HG02571 (cell line): ENCODE results near the gene MBOAT2.

ENCODE experiments used
- ATAC-seq: cut with Tn5 transposase; IDR thresholded peaks from one replicate; pipeline ENCODE4 v1.9.1; 2021; ENCODE audit warnings: mild to moderate bottlenecking, moderate library complexity; ENCODE audit not compliant: unreplicated experiment

MBOAT2 gene

DNA sequence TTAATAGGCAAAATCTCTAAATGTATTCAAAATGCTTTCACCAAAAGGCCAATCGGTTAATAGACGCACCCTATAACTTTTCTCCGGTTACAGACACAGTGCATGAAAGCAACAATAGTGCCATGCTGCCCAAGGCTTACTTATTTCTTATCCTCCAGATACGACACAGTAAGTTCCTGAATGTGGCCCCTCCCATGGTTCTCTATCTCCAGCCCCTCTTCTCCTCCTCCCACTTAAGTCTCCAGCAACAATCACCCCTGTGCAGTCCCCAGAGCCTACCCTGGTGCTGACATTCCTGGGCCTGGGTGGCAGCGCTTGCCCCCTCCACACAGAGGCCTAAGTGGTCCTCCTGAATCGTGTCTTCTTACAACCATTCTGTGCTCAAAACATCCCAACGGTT is 169.6 kb downstream of the MBOAT2 start:
- no peak for ATAC-seq

DNA sequence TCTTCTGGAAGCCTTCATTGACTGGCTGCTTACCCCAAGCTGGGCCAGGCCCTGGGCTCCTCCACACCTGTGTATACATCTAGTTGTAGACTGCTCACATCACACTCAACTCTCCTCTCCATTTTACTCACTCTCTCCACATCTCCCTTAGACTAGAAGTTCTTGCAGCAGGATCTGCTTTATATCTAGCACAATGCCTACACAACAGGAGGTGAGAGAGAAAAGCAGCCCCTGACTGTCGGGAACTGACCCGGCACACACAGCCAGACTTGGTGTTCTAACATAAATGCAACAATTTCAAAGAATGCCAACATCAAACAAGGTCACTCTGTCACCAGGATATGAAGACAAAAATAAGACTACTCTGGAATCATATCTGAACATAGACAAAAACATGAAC is 172.0 kb downstream of the MBOAT2 start:
- ATAC-seq, result no peak

DNA sequence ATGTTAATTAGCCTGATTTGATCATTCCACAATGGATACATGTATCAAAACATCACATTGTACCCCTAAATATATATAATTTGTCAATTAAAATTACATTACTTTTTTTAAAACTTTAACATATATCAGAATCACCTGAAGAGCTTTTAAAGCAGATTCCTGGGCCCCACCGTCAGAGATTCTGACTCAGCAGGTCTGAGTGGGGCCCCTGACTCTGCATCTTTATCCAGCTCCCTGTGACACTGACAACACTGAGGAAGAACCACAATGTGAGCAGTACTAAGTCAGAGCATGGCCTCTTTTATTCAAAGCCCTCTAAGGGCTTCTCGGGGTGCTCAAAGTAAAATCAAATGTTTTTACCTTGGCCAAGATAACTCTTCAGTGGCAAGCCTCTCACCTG is 175.8 kb downstream of the MBOAT2 start:
- ATAC-seq, result no peak

DNA sequence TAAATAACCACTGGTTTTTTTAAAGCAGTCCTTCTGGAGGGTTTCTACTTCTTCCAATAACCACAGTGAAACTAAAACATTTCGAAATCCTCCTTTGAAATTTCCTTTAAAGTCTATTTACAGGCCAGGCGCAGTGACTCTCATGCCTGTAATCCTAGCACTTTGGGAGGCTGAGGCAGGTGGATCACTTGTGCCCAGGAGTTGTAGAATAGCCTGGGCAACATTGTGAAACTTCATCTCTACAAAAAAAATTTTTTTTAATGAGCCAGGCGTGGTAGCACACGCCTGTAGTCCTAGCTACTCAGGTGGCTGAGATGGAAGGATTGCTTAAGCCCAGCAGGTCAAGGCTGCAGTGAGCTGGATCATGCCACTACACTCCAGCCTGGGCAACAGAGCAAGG is 181.3 kb downstream of the MBOAT2 start:
- ATAC-seq, result no peak

DNA sequence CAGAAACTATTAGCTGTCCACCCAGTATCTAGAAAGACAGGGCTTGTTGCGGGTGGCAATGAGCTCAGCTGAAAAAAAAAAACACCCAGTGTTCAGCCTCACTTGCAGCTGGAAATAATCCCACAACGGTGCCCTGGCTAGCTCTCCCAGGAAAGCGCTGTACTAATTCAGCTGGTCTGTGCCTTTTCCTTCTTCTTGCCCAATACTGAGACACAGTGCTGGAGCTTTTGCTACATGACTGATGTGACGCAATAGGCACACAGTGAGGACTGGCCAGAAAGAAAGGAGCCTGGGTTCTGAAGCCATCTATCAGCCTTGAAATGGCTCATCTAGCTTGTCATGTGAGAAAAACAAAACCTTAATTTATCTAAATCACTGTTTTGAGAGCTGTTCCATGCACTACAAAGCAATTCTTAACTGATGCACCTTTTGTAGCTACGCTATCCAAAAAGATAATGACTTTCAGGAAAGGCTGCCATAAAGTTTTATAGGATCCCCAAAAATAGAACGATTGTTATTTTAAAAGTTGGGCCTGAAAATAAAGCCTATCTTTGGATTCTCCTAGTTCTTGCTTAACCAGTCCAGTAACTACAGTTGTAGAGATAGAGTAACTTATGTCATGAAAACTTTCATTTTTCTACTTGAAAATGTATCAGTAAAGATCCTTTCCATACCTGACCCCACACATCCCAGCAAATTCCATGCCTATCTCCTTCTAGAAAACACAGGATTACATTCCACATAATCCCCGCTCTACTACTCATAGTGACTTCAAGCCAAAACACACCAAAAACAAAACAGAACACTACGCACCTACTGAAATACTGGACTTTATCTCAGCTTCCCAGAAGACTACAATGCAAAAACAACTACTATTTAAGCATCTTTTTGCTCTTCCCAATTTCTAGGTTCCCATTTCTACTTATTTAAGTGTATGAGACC is 181.9 kb downstream of the MBOAT2 start:
- no peak for ATAC-seq

DNA sequence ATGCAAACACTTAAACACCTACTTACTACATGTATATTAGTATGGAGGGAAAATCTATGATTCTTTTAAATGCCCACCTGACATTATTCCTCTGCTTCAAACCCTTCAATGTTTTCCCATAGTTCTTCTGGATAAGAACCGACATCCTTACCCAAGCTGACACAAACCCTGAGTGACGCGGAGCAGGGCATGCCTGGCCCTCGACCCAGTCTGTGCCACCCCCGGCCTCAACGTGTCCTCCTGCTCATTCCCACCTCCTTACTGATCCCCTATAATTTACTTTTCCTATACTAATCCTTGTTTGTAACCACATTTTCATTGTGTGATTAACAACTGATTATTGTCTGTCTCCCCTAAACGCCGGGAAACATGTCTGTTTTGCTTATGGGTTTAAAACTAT is 183.5 kb downstream of the MBOAT2 start:
- ATAC-seq, result no peak

DNA sequence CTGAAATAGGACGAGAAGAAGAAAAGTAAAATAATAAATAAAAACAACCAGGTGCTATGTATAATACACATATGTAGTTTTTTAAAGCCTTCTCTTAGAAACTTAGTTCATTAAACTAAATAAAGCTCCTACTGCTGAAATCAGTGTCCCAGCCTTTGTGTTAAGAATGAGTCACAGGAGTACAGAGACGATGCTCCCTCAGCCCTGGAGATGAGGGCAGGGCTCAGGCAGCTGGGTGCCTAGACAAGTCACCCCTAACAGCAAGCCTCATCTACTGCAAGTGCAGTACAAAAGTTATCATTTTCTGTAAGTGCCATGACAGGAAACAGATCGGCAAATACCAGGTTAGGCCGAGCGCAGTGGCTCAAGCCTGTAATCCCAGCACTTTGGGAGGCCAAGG is 184.3 kb downstream of the MBOAT2 start:
- no peak for ATAC-seq

DNA sequence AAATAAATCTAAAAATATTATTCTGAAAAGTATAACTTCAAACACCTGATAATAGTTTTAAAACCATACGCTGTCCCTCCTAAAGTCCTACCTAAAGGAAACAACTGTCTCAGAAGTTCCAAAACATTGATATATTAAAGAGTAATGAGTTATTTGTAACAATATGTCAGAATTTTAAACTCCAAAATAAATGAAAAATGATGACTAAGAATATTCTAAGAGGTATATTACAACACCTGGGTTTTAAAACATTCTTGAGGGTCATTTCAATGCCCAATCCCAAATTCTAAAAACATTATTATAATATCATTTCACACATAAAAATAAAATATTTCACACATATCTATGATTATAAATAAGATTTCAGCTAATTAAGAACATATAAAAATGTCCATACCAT is 186.3 kb downstream of the MBOAT2 start:
- ATAC-seq, result no peak

DNA sequence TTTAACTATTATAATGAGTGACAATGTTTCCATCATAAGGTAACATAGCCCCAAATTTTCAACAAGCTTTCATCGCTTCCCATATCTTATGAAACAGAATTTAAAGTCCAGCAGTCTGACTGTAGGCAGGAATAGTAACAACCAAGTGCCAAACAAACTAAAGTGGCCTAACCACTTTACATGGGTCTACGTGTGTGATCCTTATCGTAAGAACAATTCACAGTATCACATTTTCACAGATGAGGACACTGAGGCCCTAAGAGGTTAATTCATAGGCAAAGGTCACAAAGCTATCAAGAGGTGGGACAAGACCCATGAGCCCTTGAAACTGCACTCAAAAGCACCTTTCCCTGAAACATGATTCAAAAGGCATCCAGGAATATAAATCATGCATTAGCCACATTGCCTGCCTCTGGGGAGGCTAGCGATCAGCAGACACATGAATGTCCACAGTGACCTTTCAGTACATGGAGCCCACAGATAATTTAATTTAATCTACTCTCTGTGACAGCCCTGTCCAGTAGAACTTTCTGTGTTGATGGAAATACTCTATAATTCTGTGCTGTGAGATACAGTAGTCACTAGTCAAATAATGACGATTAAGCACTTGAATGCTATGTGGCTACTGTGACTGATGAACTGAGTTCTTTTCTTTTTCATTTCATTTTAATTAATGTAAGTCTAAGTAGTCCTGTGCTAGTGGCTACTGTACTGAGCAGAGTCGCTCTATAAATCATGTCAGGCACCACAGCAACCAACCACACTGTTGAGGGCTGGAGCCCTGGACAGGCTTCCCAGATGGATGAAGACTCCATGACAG is 196.4 kb downstream of the MBOAT2 start:
- ATAC-seq, result no peak

DNA sequence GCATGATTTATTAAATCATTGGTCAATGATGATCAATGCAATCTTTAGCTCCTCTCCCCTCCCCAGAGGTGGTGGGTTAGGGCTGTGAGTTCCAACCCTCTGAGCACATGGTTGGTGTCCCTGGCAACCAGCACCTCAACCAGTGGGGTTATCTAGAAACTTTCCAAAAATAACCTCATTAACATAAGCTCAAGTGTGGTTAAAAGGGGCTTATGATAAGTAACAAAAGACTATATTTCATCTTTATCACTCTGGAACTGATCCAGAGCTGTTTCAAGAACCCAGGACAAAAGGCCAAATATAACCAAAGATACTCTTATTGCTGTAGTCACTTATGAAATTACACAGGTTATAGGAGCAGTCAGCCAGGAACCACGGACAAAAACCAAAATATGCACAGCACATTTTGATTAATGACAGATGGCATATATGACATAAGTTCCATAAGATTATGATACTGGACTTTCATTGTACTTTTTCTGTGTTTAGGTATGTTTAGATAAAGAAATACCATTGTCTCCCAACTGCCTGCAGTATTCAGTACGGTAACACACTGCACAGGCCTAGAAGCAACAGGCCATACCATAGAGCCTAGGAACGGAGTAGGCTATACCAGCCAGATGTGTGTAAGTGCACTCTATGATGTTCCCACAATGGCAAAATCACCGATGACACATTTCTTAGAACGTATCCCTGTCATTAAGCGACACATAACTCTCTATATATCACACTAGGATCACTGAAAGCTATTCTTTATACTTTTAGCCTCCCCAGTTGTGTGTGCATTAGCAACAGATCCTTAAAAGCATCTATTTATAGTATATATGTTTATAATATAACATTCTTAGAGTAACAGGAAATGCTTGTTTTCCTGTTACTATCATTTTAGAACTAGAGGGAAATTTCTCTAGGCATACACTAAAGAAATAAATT is 197.9 kb downstream of the MBOAT2 start:
- ATAC-seq, result no peak

DNA sequence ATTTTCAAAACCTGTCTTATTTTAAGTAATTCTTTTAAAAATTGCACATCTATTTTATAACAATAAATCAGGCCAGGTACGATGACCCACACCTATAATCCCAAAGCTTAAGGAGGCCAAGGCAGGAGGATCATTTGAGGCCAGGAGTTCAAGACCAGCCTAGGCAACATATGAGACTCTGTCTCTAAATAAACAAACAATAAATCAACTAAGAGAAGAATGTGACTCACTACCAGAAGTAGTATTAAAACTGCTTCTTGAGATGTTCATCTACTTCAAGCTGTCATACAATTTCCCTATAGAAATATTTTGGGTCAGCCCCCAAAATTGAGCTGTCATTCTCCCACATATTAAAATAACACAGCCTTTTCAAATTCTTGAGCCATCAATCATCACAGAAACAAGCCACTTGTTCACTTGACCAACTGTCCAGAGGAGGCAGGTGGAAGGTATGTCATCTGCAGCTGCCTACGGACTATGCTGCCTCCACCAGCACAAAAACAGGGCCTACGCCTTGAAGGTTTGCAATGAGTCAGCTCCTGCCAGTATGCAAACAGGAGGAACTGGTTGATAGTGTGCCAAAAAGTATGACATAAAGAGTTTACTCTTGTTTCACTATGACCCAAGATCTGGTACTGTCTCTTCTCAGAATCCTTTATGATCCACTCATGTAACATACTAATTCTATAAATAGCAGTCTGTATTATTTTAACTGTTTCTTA is 199.7 kb downstream of the MBOAT2 start:
- ATAC-seq, result peak; percentile 99

DNA sequence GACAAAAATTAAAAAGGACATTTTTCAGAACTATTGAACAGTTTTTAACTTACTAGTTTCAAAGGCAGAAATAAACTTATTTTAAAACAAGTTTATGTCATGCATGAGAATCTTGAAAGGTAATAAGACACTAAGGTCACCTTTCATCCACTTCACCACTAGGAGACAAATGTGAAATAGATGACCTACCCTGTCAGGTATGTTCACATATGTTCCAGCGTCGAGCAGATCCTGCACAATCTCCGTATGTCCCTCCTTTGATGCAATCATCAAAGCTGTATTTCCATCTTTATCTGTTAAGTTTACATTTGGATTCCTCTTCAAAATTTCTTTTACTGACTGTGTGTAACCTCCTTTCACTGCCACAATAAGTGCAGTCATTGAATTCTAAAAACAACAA is 200.7 kb downstream of the MBOAT2 start:
- ATAC-seq, result no peak
